KMS-11 (cell line): ENCODE measurements around the gene ATP6V1F.

Source experiments
- H2AFZ ChIP-seq: fragments of 200-600 bp; sonication (generic); 2 replicates; pipeline ENCODE4 v1.6.1; 2016; ENCODE audit warnings: antibody characterized with exemption, mixed run types, low read depth
- H3K27ac ChIP-seq: fragments of 200-600 bp; sonication (generic); 2 replicates; pipeline ENCODE4 v1.6.1; 2016; ENCODE audit warnings: mild to moderate bottlenecking, mixed run types
- H3K27me3 ChIP-seq: fragments of 200-600 bp; sonication (generic); 2 replicates; pipeline ENCODE4 v1.6.1; 2017; ENCODE audit warnings: mild to moderate bottlenecking, low read depth, mixed run types, moderate library complexity; ENCODE audit not compliant: insufficient read depth
- H3K36me3 ChIP-seq: fragments of 200-600 bp; sonication (generic); 2 replicates; pipeline ENCODE4 v1.6.1; 2017; ENCODE audit warnings: mild to moderate bottlenecking, mixed run types; ENCODE audit not compliant: insufficient read depth
- H3K4me1 ChIP-seq: fragments of 200-600 bp; sonication (generic); 2 replicates; pipeline ENCODE4 v1.6.1; 2016; ENCODE audit warnings: mild to moderate bottlenecking, low read depth, mixed run types; ENCODE audit not compliant: poor library complexity, severe bottlenecking
- H3K4me2 ChIP-seq: fragments of 200-600 bp; sonication (generic); 2 replicates; pipeline ENCODE4 v1.7.0; 2016; ENCODE audit warnings: mild to moderate bottlenecking, mixed run types
- H3K4me3 ChIP-seq: fragments of 200-600 bp; sonication (generic); IDR thresholded peaks from 2 replicates; pipeline ENCODE4 v1.6.1; 2017; ENCODE audit warnings: low read depth, low read length, mixed read lengths; ENCODE audit not compliant: insufficient read depth
- H3K79me2 ChIP-seq: fragments of 200-600 bp; sonication (generic); 2 replicates; pipeline ENCODE4 v1.6.1; 2016; ENCODE audit warnings: low read depth, mixed run types; ENCODE audit not compliant: insufficient read depth
- H3K9ac ChIP-seq: fragments of 200-600 bp; sonication (generic); 2 replicates; pipeline ENCODE4 v1.6.1; 2016; ENCODE audit warnings: mild to moderate bottlenecking, mixed run types
- H4K20me1 ChIP-seq: fragments of 200-600 bp; sonication (generic); 2 replicates; pipeline ENCODE4 v1.6.1; 2016; ENCODE audit warnings: mild to moderate bottlenecking, mixed run types; ENCODE audit not compliant: insufficient read depth
- TF ChIP-seq, protein P1 (sequence below): fragments of 200-600 bp; sonication (generic); conservative IDR thresholded peaks from 2 replicates; pipeline ENCODE4 v1.6.1; 2017; ENCODE audit warnings: low read depth, mild to moderate bottlenecking, antibody characterized with exemption, low read length, moderate library complexity, mixed read lengths

The ATP6V1F gene

DNA sequence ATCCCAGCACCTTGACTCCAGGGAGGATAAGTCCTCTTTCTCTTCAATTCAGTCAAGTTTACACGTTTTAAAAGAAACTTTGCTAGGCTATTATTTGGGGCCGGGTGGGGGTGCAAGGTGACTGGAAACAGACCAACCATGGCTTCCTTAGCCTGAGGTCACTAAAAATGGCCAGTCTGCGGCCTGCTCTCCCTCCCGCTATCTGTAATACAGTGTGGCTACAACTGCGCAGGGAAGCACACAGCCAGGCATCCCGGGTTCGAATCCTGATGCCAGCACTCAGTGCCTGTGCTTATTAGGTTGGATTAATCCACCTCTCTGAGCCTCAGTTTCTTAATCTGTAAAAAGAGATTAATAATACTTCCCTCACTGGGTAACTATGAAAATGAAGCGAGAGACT, 19.5 kb downstream of the ATP6V1F start:
- Histone ChIP-seq H2AFZ (no peak overlapping the region), H3K4me2 (no peak overlapping the region), H3K27ac (no peak overlapping the region), H3K27me3 (0 out of 2 replicates have a peak, but pooled peaks cover 2% of the 10 kb centered on the region), H3K36me3 (no peaks in the 10 kb centered on the region), H4K20me1 (no peaks in the 10 kb centered on the region), H3K4me3 (no peak overlapping the region), H3K79me2 (no peaks in the 10 kb centered on the region), H3K9ac (no peak overlapping the region), H3K4me1 (peaks cover 3% of the 10 kb centered on the region)
- TF ChIP-seq, protein P1, sequence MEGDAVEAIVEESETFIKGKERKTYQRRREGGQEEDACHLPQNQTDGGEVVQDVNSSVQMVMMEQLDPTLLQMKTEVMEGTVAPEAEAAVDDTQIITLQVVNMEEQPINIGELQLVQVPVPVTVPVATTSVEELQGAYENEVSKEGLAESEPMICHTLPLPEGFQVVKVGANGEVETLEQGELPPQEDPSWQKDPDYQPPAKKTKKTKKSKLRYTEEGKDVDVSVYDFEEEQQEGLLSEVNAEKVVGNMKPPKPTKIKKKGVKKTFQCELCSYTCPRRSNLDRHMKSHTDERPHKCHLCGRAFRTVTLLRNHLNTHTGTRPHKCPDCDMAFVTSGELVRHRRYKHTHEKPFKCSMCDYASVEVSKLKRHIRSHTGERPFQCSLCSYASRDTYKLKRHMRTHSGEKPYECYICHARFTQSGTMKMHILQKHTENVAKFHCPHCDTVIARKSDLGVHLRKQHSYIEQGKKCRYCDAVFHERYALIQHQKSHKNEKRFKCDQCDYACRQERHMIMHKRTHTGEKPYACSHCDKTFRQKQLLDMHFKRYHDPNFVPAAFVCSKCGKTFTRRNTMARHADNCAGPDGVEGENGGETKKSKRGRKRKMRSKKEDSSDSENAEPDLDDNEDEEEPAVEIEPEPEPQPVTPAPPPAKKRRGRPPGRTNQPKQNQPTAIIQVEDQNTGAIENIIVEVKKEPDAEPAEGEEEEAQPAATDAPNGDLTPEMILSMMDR = no peak

DNA sequence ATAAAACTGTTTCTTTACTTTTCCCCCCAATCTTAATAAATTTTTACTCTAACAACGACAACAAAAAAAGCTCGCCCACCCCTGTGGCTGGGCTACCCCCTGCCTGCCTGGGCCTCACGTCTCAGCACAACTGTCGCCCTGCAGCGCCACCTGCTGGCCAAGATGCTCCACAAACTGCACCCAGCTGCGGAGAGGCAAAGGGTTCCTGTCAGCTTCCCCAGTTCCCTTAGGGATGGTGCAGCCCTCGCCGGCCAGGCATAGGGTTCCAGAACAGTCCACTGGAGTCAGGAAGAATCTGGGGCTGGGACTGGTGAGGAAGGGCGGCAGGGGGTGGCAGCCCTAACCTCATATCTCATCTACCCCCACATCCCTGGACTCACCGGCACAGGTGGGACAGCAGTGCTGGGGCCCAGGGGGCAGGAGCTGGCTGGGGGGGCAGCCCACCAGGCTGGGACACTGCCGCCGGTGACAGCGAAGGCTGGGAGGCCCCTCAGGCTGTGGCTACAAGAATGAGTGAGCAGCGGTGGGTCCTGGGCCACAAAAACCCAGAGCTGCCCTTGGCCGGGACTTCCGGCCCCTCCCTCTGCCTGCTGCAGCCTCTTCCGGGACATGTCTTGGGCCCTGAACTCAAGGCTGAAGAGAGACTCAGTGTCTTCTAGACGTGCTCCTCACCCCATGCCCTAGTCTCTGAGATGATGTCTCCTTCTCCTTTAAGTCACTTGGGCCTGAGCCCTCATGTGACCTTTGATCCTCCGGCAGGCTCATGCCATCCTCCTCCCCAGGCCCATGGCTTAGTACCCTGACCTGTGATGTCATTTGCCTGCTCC, 21.2 kb downstream of the ATP6V1F start:
- Histone ChIP-seq H3K4me3 (no peak overlapping the region), H3K9ac (peak overlapping the region; percentile 14; the same call in 1 of the 2 replicates), H3K36me3 (no peaks in the 10 kb centered on the region), H3K79me2 (no peaks in the 10 kb centered on the region), H3K27ac (no peak overlapping the region), H4K20me1 (no peaks in the 10 kb centered on the region), H3K27me3 (peaks cover 4% of the 10 kb centered on the region; the same call in 1 of the 2 replicates), H3K4me1 (peaks cover 3% of the 10 kb centered on the region), H3K4me2 (peak overlapping the region; percentile 13; the same call in 1 of the 2 replicates), H2AFZ (peak overlapping the region; percentile 45; the same call in 1 of the 2 replicates)
- TF ChIP-seq, protein P1 = peak; percentile 99

GRCh38 chr7:128884561-128885369, 22.1 kb downstream of the ATP6V1F start:
- H4K20me1 ChIP-seq = no peaks in the 10 kb centered on the region
- TF ChIP-seq, protein P1 = no peak
- peak overlapping the region; percentile 45; the same call in 1 of the 2 replicates for H2AFZ ChIP-seq
- peaks cover 3% of the 10 kb centered on the region for H3K4me1 ChIP-seq
- H3K27ac ChIP-seq = no peak overlapping the region
- no peaks in the 10 kb centered on the region for H3K36me3 ChIP-seq
- H3K4me3 ChIP-seq = no peak overlapping the region
- H3K27me3 ChIP-seq = peaks cover 13% of the 10 kb centered on the region; the same call in 1 of the 2 replicates
- no peak overlapping the region for H3K4me2 ChIP-seq
- no peaks in the 10 kb centered on the region for H3K79me2 ChIP-seq
- H3K9ac ChIP-seq = no peak overlapping the region

DNA sequence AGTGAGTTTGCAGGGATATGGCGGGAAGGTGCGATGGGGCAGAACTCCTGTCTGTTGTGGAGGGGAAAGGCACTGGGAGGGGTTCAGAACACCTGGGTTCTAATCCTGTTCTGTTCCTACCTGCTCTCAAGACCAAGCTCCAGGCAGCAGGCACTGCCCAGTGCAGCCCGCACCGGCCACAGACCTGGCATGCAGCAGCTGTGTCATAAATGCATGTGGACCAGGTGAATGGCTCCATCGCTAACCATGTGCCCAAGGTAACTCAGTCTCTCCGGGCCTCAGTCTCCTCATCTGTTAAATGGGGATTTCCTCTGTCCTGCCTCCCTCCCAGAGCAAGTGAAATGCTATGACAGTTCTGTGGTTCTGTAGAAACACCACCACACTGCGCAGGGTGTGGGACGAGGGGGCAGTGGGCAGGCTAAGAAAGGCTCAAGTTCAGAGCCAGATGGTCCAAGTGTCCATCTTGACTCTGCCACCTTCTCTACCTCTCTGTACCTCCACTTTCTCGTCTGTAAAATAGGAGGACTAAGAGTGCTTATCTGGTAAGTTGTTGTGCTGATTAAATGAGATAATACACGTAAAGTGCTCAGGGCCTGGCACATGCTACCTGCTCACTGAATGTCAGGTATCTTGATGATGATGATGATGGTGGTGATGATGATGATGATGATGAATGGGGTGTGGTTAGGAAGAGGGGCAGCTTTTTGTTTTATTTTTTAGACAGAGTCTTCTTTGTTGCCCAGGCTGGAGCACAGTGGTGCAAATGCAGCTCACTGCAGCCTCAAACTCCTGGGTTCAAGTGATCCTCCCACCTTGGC, 22.9 kb downstream of the ATP6V1F start:
- Histone ChIP-seq H3K4me1 (peaks cover 3% of the 10 kb centered on the region), H3K79me2 (no peaks in the 10 kb centered on the region), H4K20me1 (no peaks in the 10 kb centered on the region), H3K27me3 (peaks cover 19% of the 10 kb centered on the region; the same call in 1 of the 2 replicates), H2AFZ (no peak overlapping the region), H3K9ac (no peak overlapping the region), H3K27ac (no peak overlapping the region), H3K4me2 (no peak overlapping the region), H3K36me3 (no peaks in the 10 kb centered on the region), H3K4me3 (no peak overlapping the region)
- TF ChIP-seq, protein P1 = no peak
